Measurements from ENCODE around the gene GDAP1L1. TPM values are rescaled to one million over a fixed set of nuclear protein-coding genes. Genes with fewer than 3 reads are reported as not detected.
A peak's percentile ranks its signal among the peaks of the same experiment; 100 is the strongest.

GDAP1L1 gene
- total RNA-seq, 1 donor from 2014 or later, result 111 TPM

DNA sequence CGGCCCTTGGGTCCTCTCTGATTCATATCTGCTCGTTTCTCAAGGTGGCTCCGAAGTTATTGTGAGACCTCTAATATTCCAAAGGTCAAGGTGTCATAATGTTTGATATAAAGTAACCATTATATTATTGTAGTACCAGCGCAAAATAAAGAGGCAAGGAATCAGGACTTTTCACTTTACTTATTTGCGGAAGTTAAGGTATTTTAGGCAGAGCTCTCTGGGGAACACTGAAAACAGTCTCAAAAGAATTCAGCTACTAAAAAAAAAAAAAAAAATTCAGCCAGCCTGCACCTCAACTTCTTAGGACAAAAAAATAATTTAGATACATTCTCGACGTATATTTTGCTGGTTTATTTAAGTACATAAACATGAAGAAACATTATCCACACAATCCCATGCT lies 38.9 kb upstream of the GDAP1L1 start:
- Mint-ChIP-seq H3K27ac (ENCODE audit: unreplicated experiment) (peak overlapping the region; percentile 19), H3K4me1 (ENCODE audit: low read depth, unreplicated experiment) (peaks cover 47% of the 10 kb centered on the region)
- DNase-seq, result no peak

DNA sequence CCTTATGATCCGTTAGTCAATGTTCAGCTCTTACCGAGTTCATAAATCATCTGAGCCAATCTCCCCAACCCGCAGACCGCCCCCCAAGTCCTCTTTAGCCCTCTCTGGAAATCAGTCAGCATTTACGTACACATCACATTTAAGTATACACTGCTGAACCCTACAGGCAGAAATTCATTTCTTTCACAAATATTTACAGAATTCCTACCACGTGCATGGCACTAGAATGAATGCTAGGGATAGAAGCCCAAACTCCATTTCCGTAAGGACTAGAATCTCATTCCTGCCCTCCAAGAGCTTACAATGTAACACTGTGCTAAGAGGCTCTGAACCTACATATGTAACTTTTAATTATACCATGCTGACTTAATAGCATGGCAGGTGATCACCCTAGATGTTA lies 38.3 kb upstream of the GDAP1L1 start:
- Mint-ChIP-seq H3K4me1 (ENCODE audit: low read depth, unreplicated experiment) (peaks cover 42% of the 10 kb centered on the region), H3K9me3 (ENCODE audit: unreplicated experiment) (peaks cover 9% of the 10 kb centered on the region), H3K27me3 (ENCODE audit: unreplicated experiment) (peaks cover 10% of the 10 kb centered on the region), H3K36me3 (ENCODE audit: unreplicated experiment) (no peaks in the 10 kb centered on the region), H3K4me3 (ENCODE audit: unreplicated experiment) (peak overlapping the region; percentile 94), H3K27ac (ENCODE audit: unreplicated experiment) (peak overlapping the region; percentile 45)
- no peak for DNase-seq
- TF ChIP-seq, protein P1, sequence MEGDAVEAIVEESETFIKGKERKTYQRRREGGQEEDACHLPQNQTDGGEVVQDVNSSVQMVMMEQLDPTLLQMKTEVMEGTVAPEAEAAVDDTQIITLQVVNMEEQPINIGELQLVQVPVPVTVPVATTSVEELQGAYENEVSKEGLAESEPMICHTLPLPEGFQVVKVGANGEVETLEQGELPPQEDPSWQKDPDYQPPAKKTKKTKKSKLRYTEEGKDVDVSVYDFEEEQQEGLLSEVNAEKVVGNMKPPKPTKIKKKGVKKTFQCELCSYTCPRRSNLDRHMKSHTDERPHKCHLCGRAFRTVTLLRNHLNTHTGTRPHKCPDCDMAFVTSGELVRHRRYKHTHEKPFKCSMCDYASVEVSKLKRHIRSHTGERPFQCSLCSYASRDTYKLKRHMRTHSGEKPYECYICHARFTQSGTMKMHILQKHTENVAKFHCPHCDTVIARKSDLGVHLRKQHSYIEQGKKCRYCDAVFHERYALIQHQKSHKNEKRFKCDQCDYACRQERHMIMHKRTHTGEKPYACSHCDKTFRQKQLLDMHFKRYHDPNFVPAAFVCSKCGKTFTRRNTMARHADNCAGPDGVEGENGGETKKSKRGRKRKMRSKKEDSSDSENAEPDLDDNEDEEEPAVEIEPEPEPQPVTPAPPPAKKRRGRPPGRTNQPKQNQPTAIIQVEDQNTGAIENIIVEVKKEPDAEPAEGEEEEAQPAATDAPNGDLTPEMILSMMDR (IDR thresholded peaks at IDR 0.05; ENCODE audit: partially characterized antibody, unreplicated experiment), result no peak

More for the DNA sequence above, 38.9 kb upstream of the GDAP1L1 start:
- TF ChIP-seq, protein P1 (IDR thresholded peaks at IDR 0.05; ENCODE audit: partially characterized antibody, unreplicated experiment), result no peak
- Mint-ChIP-seq H3K4me3 (ENCODE audit: unreplicated experiment) (peak overlapping the region; percentile 94), H3K36me3 (ENCODE audit: unreplicated experiment) (no peaks in the 10 kb centered on the region), H3K9me3 (ENCODE audit: unreplicated experiment) (peaks cover 9% of the 10 kb centered on the region), H3K27me3 (ENCODE audit: unreplicated experiment) (peaks cover 10% of the 10 kb centered on the region)

DNA sequence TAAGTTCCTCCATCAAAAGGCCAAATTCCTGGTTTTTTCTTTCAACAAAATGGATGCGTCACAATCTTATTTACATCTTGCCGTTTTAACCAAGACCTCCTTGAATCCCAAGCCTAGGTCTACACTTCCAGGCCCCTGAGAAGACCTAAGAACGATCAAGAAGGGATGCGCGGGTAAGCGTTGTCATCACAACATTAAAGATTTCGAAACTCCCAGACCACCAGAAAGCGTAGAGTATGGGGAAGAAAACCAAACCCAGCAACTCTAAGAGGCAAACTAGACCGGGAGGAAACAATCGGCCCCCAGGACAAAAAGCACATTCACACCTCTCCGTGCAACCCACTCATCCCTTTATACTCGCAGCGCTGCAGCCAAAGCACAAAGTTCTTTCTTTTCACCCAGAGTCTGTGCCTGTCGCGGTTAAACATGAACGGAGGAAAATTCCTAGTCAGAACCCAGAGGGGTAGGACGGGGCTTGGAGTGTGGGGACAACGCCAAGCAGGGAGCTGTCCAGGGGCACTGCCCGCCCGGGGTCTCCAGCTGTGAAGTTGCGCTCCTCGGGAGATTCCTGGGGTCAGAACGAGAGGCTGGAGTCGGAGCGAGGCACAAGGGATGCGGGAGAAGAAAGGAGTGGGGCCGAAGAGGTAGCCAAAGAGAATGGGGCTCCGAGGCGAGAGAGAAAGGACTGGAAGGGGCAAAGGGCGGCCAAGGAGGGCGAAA lies 37.3 kb upstream of the GDAP1L1 start:
- peak overlapping the region; percentile 86 for H3K27ac Mint-ChIP-seq (ENCODE audit: unreplicated experiment)

DNA sequence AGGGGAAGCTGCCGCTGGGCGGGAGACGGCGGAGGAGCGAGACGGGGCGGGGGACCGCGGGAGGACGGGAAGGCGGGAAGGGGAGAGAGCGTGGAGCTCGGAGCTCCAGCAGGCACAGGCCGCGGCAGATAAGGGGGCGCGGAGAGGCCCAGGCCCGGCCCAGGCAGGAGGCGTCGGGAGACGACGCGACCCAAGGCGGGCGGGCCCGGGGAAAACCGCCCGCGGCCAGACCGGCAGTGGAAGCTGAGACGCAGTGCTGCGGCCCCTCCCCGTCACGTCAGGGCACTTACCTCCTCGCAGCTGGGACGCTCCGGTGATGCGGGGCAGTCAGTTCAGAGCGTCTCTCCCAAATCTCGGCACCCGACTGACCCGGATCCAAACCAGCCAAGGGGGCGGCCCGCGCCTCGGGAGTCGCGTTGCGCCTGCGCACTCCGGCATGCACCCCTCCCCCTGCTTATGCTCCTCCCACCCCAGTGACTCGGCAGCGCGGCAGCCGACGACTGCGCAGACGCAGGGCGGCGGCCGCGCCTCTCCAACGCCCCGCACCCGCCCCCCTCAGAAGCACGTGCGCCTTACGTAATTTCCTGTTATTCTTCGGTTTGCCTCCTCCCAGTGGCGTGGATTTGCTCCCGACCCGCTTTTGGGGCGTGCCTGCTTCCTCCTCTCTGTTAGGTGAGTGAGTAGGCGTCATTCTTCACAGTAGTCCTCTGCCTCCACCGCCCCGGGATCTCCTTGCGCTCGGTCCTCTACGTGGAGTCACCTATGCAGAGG lies 36.5 kb upstream of the GDAP1L1 start, which contains the start of gene OSER1:
Gene OSER1 (minus strand): TSS at position 366 of the 771 bp plus-strand sequence. CDS start 3,814 bp downstream, outside the sequence.
- peak; percentile 97 for DNase-seq
- Mint-ChIP-seq H3K9me3 (ENCODE audit: unreplicated experiment) (peaks cover 9% of the 10 kb centered on the region), H3K4me3 (ENCODE audit: unreplicated experiment) (peak within 1 kb of the TSS; percentile 97), H3K27ac (ENCODE audit: unreplicated experiment) (peak within 1 kb of the TSS; percentile 96), H3K27me3 (ENCODE audit: unreplicated experiment) (peaks cover 10% of the 10 kb centered on the region), H3K4me1 (ENCODE audit: low read depth, unreplicated experiment) (peaks cover 39% of the 10 kb centered on the region), H3K36me3 (ENCODE audit: unreplicated experiment) (no peaks in the 10 kb centered on the region)
- TF ChIP-seq, protein P1 (IDR thresholded peaks at IDR 0.05; ENCODE audit: partially characterized antibody, unreplicated experiment), result no peak

More for the DNA sequence above, 37.3 kb upstream of the GDAP1L1 start:
- TF ChIP-seq, protein P1 (IDR thresholded peaks at IDR 0.05; ENCODE audit: partially characterized antibody, unreplicated experiment), result no peak
- Mint-ChIP-seq H3K9me3 (ENCODE audit: unreplicated experiment) (peaks cover 9% of the 10 kb centered on the region), H3K4me1 (ENCODE audit: low read depth, unreplicated experiment) (peaks cover 39% of the 10 kb centered on the region), H3K27me3 (ENCODE audit: unreplicated experiment) (peaks cover 10% of the 10 kb centered on the region), H3K4me3 (ENCODE audit: unreplicated experiment) (peak overlapping the region; percentile 94), H3K36me3 (ENCODE audit: unreplicated experiment) (no peaks in the 10 kb centered on the region)
- no peak for DNase-seq

Data from glutamatergic neuron (in vitro differentiated cells).